ENCODE data around the gene C18orf32. TPM values are rescaled to one million over a fixed set of nuclear protein-coding genes. Genes with fewer than 3 reads are reported as not detected.
A peak's percentile ranks its signal among the peaks of the same experiment; 100 is the strongest.
"Not testable (repeated sequence)": the region's sequence is repeated elsewhere in the genome, so short reads cannot be mapped to it uniquely, and the experiment has no call there.

C18orf32 gene
- total RNA-seq, 1 donor from 2014 or later = 48.6 TPM

DNA sequence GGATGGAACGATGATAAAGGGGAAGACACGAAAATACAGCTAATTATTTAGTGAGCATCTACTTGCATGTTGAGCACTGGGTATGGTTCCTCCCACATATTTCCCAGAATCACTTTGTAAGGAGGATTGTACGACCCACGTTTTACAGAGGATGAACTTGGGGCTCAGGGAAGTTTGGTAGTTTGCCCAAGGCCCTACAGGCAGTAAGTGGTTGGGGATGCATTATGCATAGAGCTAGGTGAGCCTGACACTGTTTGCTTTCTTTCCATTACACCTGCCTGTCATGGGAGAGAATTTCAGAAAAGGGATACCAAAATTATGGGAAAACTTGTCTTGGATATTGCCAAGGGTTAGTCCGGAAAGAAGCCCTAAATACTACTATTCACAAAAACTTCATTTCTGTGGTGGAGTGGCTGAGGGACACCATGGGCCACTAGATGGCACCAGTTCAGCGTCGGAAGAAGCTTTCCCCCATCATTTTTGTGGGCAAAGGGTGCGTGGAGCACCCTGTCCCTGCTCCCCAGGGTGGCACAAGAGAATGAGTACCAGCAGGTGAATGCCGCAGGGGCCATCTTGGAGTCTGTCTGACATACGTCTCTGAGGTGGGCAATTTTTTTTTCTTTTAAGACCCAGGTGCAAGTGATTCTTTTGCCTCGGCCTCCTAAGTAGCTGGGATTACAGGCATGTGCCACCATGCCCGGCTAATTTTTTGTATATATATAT lies 23.5 kb upstream of the C18orf32 start:
- Mint-ChIP-seq H3K9me3 (ENCODE audit: low read depth) (no peaks in the 10 kb centered on the region), H3K4me3 (ENCODE audit: unreplicated experiment) (no peak overlapping the region), H3K27me3 (ENCODE audit: low read depth) (peaks cover 15% of the 10 kb centered on the region), H3K4me1 (ENCODE audit: low read depth) (no peaks in the 10 kb centered on the region), H3K27ac (ENCODE audit: unreplicated experiment) (no peak overlapping the region), H3K36me3 (ENCODE audit: low read depth) (no peaks in the 10 kb centered on the region)
- DNase-seq (ENCODE audit: low spot score) = no peak
- TF ChIP-seq, protein P1, sequence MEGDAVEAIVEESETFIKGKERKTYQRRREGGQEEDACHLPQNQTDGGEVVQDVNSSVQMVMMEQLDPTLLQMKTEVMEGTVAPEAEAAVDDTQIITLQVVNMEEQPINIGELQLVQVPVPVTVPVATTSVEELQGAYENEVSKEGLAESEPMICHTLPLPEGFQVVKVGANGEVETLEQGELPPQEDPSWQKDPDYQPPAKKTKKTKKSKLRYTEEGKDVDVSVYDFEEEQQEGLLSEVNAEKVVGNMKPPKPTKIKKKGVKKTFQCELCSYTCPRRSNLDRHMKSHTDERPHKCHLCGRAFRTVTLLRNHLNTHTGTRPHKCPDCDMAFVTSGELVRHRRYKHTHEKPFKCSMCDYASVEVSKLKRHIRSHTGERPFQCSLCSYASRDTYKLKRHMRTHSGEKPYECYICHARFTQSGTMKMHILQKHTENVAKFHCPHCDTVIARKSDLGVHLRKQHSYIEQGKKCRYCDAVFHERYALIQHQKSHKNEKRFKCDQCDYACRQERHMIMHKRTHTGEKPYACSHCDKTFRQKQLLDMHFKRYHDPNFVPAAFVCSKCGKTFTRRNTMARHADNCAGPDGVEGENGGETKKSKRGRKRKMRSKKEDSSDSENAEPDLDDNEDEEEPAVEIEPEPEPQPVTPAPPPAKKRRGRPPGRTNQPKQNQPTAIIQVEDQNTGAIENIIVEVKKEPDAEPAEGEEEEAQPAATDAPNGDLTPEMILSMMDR (IDR thresholded peaks at IDR 0.05) = peak; percentile 97

DNA sequence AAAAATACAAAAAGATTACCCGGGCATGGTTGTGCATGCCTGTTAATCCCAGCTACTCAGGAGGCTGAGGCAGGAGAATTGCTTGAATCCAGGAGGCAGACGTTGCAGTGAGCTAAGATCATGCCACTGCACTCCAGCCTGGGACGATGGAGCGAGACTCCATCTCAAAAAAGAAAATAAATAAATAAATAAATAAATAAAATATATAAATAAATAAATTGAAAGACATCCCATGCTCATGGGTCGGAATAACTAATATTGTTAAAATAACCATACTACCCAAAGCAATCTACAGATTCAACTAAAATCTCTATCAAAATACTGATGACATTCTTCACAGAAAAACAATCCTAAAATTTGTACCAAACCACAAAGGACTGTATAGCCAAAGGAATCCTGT lies 19.4 kb upstream of the C18orf32 start:
- H3K9me3 Mint-ChIP-seq (ENCODE audit: low read depth); H3K27ac Mint-ChIP-seq (ENCODE audit: unreplicated experiment); H3K36me3 Mint-ChIP-seq (ENCODE audit: low read depth); H3K4me1 Mint-ChIP-seq (ENCODE audit: low read depth); DNase-seq (ENCODE audit: low spot score); H3K4me3 Mint-ChIP-seq (ENCODE audit: unreplicated experiment): not testable (repeated sequence)
- H3K27me3 Mint-ChIP-seq (ENCODE audit: low read depth) = peaks cover 16% of the 10 kb centered on the region

DNA sequence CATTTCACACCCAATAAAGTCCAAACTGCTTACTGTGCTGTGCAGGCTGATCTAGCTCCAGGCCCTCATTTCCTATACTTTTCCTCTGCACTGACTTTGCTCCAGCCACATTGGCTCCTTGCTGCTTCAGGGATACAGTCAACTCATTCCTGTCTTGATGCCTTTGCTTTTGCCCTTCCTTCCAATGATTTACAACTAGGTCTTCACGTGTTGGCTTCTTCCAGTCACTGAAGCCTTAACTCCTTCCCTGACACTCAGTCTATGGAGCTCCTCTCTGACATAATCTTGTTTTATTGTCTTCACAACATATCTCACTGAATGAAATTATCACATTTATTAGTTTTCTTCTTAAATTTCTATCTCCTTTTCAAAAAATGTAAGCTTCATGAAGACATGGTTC lies 16.9 kb upstream of the C18orf32 start:
- DNase-seq (ENCODE audit: low spot score) = no peak

DNA sequence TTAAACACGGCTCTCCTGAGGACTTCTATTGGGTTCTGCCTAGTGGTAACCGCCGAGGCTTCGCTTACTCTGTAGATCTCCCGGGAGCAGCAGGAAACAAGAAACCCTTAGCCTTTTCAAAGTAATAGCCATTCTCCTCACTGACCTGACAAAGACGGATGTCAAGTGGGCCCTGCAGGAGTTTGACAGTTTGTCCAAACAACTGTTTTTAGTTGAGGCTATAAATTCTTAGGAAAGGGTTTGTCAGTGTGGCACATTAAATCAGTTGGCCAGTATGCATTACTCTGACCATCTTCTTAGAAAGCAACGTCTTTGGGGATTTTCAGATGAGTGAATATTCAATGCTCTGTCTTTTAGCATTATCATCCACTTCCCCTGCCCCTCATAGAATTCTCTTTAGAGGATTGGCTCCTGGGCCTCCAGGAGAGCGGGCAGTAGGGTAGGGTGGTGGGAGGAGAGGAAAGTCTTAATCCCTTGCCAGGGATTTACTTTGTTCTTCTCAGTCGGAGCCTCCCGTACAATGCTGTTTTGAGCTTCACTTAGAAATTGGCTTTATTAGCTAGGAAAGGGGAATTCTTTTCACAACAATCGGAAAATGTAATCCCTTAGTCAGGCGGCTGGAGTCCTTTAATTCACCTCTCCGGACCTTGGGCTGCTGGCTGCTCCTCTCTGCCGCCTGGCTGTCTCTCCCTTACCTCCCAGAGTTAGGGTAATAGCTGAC lies 13.3 kb upstream of the C18orf32 start:
- Mint-ChIP-seq H3K9me3 (ENCODE audit: low read depth) (no peaks in the 10 kb centered on the region), H3K27ac (ENCODE audit: unreplicated experiment) (no peak overlapping the region), H3K4me3 (ENCODE audit: unreplicated experiment) (no peak overlapping the region), H3K36me3 (ENCODE audit: low read depth) (no peaks in the 10 kb centered on the region), H3K27me3 (ENCODE audit: low read depth) (peaks cover 9% of the 10 kb centered on the region), H3K4me1 (ENCODE audit: low read depth) (no peaks in the 10 kb centered on the region)
- TF ChIP-seq, protein P1 (IDR thresholded peaks at IDR 0.05) = no peak
- DNase-seq (ENCODE audit: low spot score) = no peak

More for the DNA sequence above, 16.9 kb upstream of the C18orf32 start:
- TF ChIP-seq, protein P1 (IDR thresholded peaks at IDR 0.05) = no peak
- Mint-ChIP-seq H3K27me3 (ENCODE audit: low read depth) (peaks cover 19% of the 10 kb centered on the region), H3K9me3 (ENCODE audit: low read depth) (no peaks in the 10 kb centered on the region), H3K27ac (ENCODE audit: unreplicated experiment) (no peak overlapping the region), H3K36me3 (ENCODE audit: low read depth) (no peaks in the 10 kb centered on the region), H3K4me1 (ENCODE audit: low read depth) (no peaks in the 10 kb centered on the region), H3K4me3 (ENCODE audit: unreplicated experiment) (no peak overlapping the region)

DNA sequence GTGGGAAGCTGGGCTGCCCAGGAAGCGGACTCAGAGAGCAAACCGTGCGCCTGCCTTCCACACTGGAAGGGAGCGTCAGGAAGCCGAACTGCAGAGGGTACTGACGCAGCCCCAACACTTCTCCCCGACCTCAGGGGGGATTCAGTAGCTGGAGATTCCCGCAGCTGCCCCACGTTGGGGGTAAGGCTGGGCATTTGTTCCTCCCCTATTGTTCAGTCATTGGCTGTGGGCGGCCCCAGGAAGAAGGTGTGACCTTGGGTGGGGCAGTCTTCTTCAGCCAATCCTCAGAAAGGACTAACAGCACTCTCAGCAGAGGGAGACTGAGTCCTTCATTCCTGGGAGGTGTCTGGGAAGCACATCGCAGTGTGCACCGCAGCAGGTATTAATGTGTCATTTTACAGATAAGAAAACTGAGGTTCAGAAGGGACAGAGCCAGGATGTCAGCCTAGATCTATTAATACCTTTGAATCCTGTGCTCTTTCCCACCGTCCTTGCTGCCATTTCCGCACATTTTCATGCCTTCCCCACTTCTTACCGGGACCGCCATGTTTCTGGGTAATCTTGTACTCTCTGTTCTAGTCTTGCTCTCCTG lies 12.1 kb upstream of the C18orf32 start:
- TF ChIP-seq, protein P1 (IDR thresholded peaks at IDR 0.05) = no peak
- peaks cover 9% of the 10 kb centered on the region for H3K27me3 Mint-ChIP-seq (ENCODE audit: low read depth)
- H3K4me1 Mint-ChIP-seq (ENCODE audit: low read depth) = no peaks in the 10 kb centered on the region
- H3K9me3 Mint-ChIP-seq (ENCODE audit: low read depth) = no peaks in the 10 kb centered on the region
- no peak overlapping the region for H3K4me3 Mint-ChIP-seq (ENCODE audit: unreplicated experiment)
- H3K27ac Mint-ChIP-seq (ENCODE audit: unreplicated experiment) = no peak overlapping the region
- DNase-seq (ENCODE audit: low spot score) = no peak
- H3K36me3 Mint-ChIP-seq (ENCODE audit: low read depth) = no peaks in the 10 kb centered on the region
